Ovary (tissue), 9 donors: ENCODE measurements around the gene NKD2. TPM values are rescaled to one million over a fixed set of nuclear protein-coding genes. Genes with fewer than 3 reads are reported as not detected.

Experiments
- DNase-seq, 5 donors: peaks; one replicate each; pipeline ENCODE4 v3.0.0-alpha.2; 2019 to 2020
- H3K27ac ChIP-seq, 2 donors: fragments of 200-600 bp; one replicate each; pipeline versions ENCODE4 v1.5.1 to v1.8.0; 2019 to 2022
- H3K27me3 ChIP-seq: fragments of 200-600 bp; one replicate; pipeline ENCODE4 v1.8.0; 2022
- H3K36me3 ChIP-seq: fragments of 200-600 bp; sonication (generic); one replicate; pipeline ENCODE4 v1.5.1; 2019
- H3K4me1 ChIP-seq: one replicate; pipeline ENCODE4 v1.8.1; 2013; ENCODE audit warnings: mild to moderate bottlenecking, moderate library complexity; ENCODE audit not compliant: insufficient read depth
- H3K4me3 ChIP-seq: fragments of 200-600 bp; sonication (generic); one replicate; pipeline ENCODE4 v1.5.1; 2017
- H3K9me3 ChIP-seq, 2 donors: fragments of 200-600 bp in 1 of 2; sonication (generic) in 1 of 2; one replicate each; pipeline versions ENCODE4 v1.5.1 to v1.8.1; 2013 to 2019; ENCODE audit warnings: mild to moderate bottlenecking in 1 of 2, moderate library complexity in 1 of 2
- CTCF ChIP-seq, 3 donors: fragments of 450-650 bp in 2 of 3; fragments of 200-600 bp in 1 of 3; IDR thresholded peaks; one replicate each; pipeline versions ENCODE4 v1.5.1 to v1.8.0; 2016 to 2022; ENCODE audit warnings: antibody characterized with exemption in 3 of 3, mild to moderate bottlenecking in 1 of 3
- EP300 ChIP-seq: sonication (generic); formaldehyde crosslinking; IDR thresholded peaks from one replicate; pipeline ENCODE4 v1.6.1; 2017; ENCODE audit warnings: antibody characterized with exemption
- POLR2A ChIP-seq: fragments of 450-650 bp; IDR thresholded peaks from one replicate; pipeline ENCODE4 v1.6.1; 2017; ENCODE audit warnings: antibody characterized with exemption, mild to moderate bottlenecking, moderate library complexity
- WGBS, 3 donors: extraction: QIAGEN DNeasy Blood & Tissue Kit in 1 of 3; methylation state at CpG; one replicate each; pipeline versions ENCODE4 v1.1.5 to v1.1.7; 2013 to 2017; 5-methylcytosine and 5-hydroxymethylcytosine counted together
- intact Hi-C, 4 donors: fragments of 100-400 bp; cut with DNase I; formaldehyde crosslinking; loops; one replicate each; pipeline versions ENCODE4 v1.11.0 to v1.15.1; 2022 to 2023
- polyA plus RNA-seq, 2 donors: library from polyadenylated mRNA; stranded (reverse); fragments of 200-250 nt in 1 of 2; fragments of 350-450 nt in 1 of 2; fragmentation: Illumina TruSeq in 1 of 2; extraction: RNeasy Lipid Tissue Mini Kit (QIAGEN cat#74804) in 1 of 2; gene quantifications; one replicate each; pipeline ENCODE4 v1.2.3, GENCODE V29; 2013 to 2014
- total RNA-seq, 7 donors: library from RNA; depleted of rRNA in 2 of 7; stranded (reverse); fragments of >200 nt in 2 of 7; fragmentation: NEBNext Ultra II Directional in 3 of 7; extraction: Animal tissue kit (Norgen Biotek cat#: 25700) in 3 of 7; gene quantifications; one replicate each; pipeline versions ENCODE4 v1.1.0 to v1.2.4, GENCODE V29; 2016 to 2023
- donor health status: DM: no; HTN: no; CAD: no; lungs with moderate emphysema.
- donor health status: DM: no; HTN: no; CAD: no.
- donor health status: Bipolar disorder and iron deficiency.
- donor health status: DM: yes; HTN: yes; CAD: no.
- donor health status: DM: no; HTN: no; CAD: no.
- donor health status: DM: yes; HTN: yes; CAD: no.

The NKD2 gene
- total and polyA plus RNA-seq, 9 donors = 0.33 to 17.2 (median 1.4) TPM; not detected in 1

- H3K9me3 ChIP-seq = no peaks in the 10 kb centered on the region
- no peak overlapping the region for H3K4me3 ChIP-seq
- 88 to 91% (median 90%) methylated on average over 29 of the region's 29 CpGs for WGBS, 3 donors
- no peaks in the 10 kb centered on the region for H3K4me1 ChIP-seq
- no peak overlapping the region for H3K27ac ChIP-seq
- DNase-seq = no peak
- intact Hi-C loops = no loop called here
- no peaks in the 10 kb centered on the region for H3K27me3 ChIP-seq
- TF ChIP-seq EP300 (no peak), CTCF (IDR thresholded peaks at IDR 0.05) (no peak), POLR2A (no peak)
- no peaks in the 10 kb centered on the region for H3K36me3 ChIP-seq
Observed at GRCh38 chr5:1052641-1053390, 44.2 kb downstream of the NKD2 start.

DNA sequence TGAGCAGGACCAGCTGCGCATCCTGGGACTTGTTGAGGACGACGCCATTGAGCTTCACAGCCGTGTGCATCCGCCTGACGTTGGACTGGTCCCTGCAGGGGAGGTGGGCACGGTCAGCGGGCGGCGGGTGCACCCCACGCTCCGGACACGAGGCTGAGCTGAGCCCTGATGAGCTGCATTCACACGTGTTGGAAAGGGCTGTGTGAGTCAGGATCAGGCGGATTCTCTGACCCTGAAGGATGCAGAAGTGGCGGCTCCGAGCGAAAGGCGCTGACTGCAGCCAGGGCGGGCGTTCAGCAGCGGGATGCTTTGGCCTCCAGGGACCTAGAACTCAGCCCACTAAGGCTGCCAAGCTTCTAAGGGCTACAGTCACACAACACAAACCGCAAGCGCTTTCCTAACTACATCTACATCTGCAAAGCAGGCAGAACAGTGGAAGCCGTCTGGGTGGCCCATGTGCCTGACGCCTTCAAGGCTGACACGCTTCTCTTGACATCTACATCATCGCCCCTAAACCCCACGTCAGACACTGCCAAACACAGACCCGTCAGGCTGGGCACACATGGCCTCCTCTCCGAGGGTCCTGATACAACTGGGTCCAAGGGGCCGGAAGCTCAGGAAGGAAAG, 44.9 kb downstream of the NKD2 start:
- no peaks in the 10 kb centered on the region for H3K27me3 ChIP-seq
- no peaks in the 10 kb centered on the region for H3K4me1 ChIP-seq
- 90 to 93% (median 92%) methylated on average over 32 of the region's 32 CpGs for WGBS, 3 donors
- TF ChIP-seq EP300 (no peak), CTCF (IDR thresholded peaks at IDR 0.05) (no peak), POLR2A (no peak)
- H3K4me3 ChIP-seq = no peak overlapping the region
- no peaks in the 10 kb centered on the region for H3K9me3 ChIP-seq
- no peaks in the 10 kb centered on the region for H3K36me3 ChIP-seq
- intact Hi-C loops = no loop called here
- peak in 1 of 5 donors; percentile 15 for DNase-seq
- no peak overlapping the region for H3K27ac ChIP-seq

- no peak overlapping the region for H3K27ac ChIP-seq
- no peaks in the 10 kb centered on the region for H3K36me3 ChIP-seq
- 86 to 88% (median 88%) methylated on average over 39 of the region's 39 CpGs for WGBS, 3 donors
- TF ChIP-seq EP300 = no peak
- TF ChIP-seq CTCF (IDR thresholded peaks at IDR 0.05) = no peak
- TF ChIP-seq POLR2A = no peak
- DNase-seq = peak in 1 of 5 donors; percentile 13
- no peaks in the 10 kb centered on the region for H3K27me3 ChIP-seq
- no peaks in the 10 kb centered on the region for H3K9me3 ChIP-seq
- H3K4me1 ChIP-seq = no peaks in the 10 kb centered on the region
- H3K4me3 ChIP-seq = no peak overlapping the region
- intact Hi-C loops = no loop called here
Observed at GRCh38 chr5:1054018-1054798, 45.6 kb downstream of the NKD2 start.
